OCI-LY3 (cell line): ENCODE data around the gene PSMC5.
"Not testable (repeated sequence)": the region's sequence is repeated elsewhere in the genome, so short reads cannot be mapped to it uniquely, and the experiment has no call there.

Experiments used
- CTCF ChIP-seq: fragments of 200-600, 300-600 bp; sonication (generic); IDR thresholded peaks from 2 replicates; pipeline ENCODE4 v1.5.1; 2014; ENCODE audit warnings: antibody characterized with exemption, low read length, low read depth
- EZH2phosphoT487 ChIP-seq: fragments of 200-600 bp; shearing (Covaris generic); IDR thresholded peaks from 2 replicates; pipeline ENCODE4 v1.6.1; 2018; ENCODE audit warnings: antibody characterized with exemption, mixed run types, low read depth

- TF ChIP-seq CTCF, EZH2phosphoT487: not testable (repeated sequence)
These were observed 16.2 kb downstream of the PSMC5 start for GRCh38 chr17:63843387-63843888.
